GM23248 (cell line): ENCODE measurements around the gene FOXE3. TPM values are rescaled to one million over a fixed set of nuclear protein-coding genes. Genes with fewer than 3 reads are reported as not detected.

Source experiments
- DNase-seq: peaks from one replicate; pipeline ENCODE4 v3.0.0-alpha.2; 2015
- H2AFZ ChIP-seq: fragments of 200-600 bp; sonication (generic); 2 replicates; pipeline ENCODE4 v1.6.1; 2016; ENCODE audit warnings: antibody characterized with exemption
- H3F3A ChIP-seq: fragments of 200-600 bp; sonication (generic); 2 replicates; pipeline ENCODE4 v1.6.1; 2016; ENCODE audit warnings: mild to moderate bottlenecking, antibody characterized with exemption, mixed run types; ENCODE audit not compliant: insufficient read depth
- H3K27ac ChIP-seq: fragments of 200-600 bp; sonication (generic); 2 replicates; pipeline ENCODE4 v1.5.1; 2016; ENCODE audit warnings: mild to moderate bottlenecking
- H3K27me3 ChIP-seq: fragments of 200-600 bp; sonication (generic); replicated peaks from 2 replicates; pipeline ENCODE4 v1.6.1; 2016; ENCODE audit warnings: mild to moderate bottlenecking; ENCODE audit not compliant: insufficient read depth
- H3K36me3 ChIP-seq: fragments of 200-600 bp; sonication (generic); 2 replicates; pipeline ENCODE4 v1.6.1; 2016; ENCODE audit warnings: low read depth, mild to moderate bottlenecking
- H3K4me1 ChIP-seq: fragments of 200-600 bp; sonication (generic); 2 replicates; pipeline ENCODE4 v1.6.1; 2016; ENCODE audit warnings: mild to moderate bottlenecking; ENCODE audit not compliant: insufficient read depth
- H3K4me2 ChIP-seq: fragments of 200-600 bp; sonication (generic); one replicate; pipeline ENCODE4 v1.6.1; 2016; ENCODE audit warnings: mild to moderate bottlenecking; ENCODE audit not compliant: unreplicated experiment
- H3K4me3 ChIP-seq: fragments of 200-600 bp; sonication (generic); 2 replicates; pipeline ENCODE4 v1.5.1; 2016; ENCODE audit warnings: mild to moderate bottlenecking
- H3K79me2 ChIP-seq: fragments of 200-600 bp; sonication (generic); 2 replicates; pipeline ENCODE4 v1.6.1; 2016; ENCODE audit warnings: mild to moderate bottlenecking; ENCODE audit not compliant: insufficient read depth
- H3K9ac ChIP-seq: fragments of 200-600 bp; sonication (generic); 2 replicates; pipeline ENCODE4 v1.6.1; 2016; ENCODE audit warnings: mild to moderate bottlenecking
- H3K9me2 ChIP-seq: fragments of 200-600 bp; sonication (generic); 2 replicates; pipeline ENCODE4 v1.6.1; 2016; ENCODE audit warnings: mixed run types, mild to moderate bottlenecking, moderate library complexity; ENCODE audit not compliant: insufficient read depth
- H3K9me3 ChIP-seq: fragments of 200-600 bp; sonication (generic); one replicate; pipeline ENCODE4 v1.6.1; 2017; ENCODE audit warnings: low read depth
- H4K20me1 ChIP-seq: fragments of 200-600 bp; sonication (generic); 2 replicates; pipeline ENCODE4 v1.6.0; 2016; ENCODE audit not compliant: insufficient read depth
- EZH2 ChIP-seq: fragments of 200-600 bp; sonication (generic); IDR thresholded peaks from 2 replicates; pipeline ENCODE4 v1.6.1; 2018; ENCODE audit warnings: antibody characterized with exemption, mild to moderate bottlenecking; ENCODE audit not compliant: insufficient read depth, poor library complexity, severe bottlenecking
- EZH2phosphoT487 ChIP-seq: fragments of 200-600 bp; sonication (generic); IDR thresholded peaks from 2 replicates; pipeline ENCODE4 v1.6.1; 2018; ENCODE audit warnings: antibody characterized with exemption, moderate library complexity, mild to moderate bottlenecking, low read depth; ENCODE audit not compliant: insufficient read depth
- WGBS, 2 experiments: methylation state at CpG; one replicate each; pipeline ENCODE4 v1.1.6; 2015 to 2017; ENCODE audit warnings: low lambda C conversion rate in 2 of 2, low coverage in 1 of 2; ENCODE audit errors: missing lambda C conversion rate in 2 of 2; 5-methylcytosine and 5-hydroxymethylcytosine counted together
- in situ Hi-C: fragments of 300-500 bp; cut with MboI; formaldehyde crosslinking; loops from 2 replicates; pipeline ENCODE4 v1.15.0; 2020
- polyA plus RNA-seq: library from polyadenylated mRNA; unstranded; fragments of >200 nt; fragmentation: Nextera tagmentation; extraction: Ambion mirVana; gene quantifications from 2 replicates; pipeline ENCODE4 v1.2.1, GENCODE V29; 2016
- total RNA-seq: library from RNA; depleted of rRNA; stranded (reverse); fragments of >200 nt; shearing (Covaris generic); gene quantifications from 2 replicates; pipeline ENCODE4 v1.2.3, GENCODE V29; 2014

Gene FOXE3
- total and polyA plus RNA-seq, 2 experiments from 2014 or later: not detected

DNA sequence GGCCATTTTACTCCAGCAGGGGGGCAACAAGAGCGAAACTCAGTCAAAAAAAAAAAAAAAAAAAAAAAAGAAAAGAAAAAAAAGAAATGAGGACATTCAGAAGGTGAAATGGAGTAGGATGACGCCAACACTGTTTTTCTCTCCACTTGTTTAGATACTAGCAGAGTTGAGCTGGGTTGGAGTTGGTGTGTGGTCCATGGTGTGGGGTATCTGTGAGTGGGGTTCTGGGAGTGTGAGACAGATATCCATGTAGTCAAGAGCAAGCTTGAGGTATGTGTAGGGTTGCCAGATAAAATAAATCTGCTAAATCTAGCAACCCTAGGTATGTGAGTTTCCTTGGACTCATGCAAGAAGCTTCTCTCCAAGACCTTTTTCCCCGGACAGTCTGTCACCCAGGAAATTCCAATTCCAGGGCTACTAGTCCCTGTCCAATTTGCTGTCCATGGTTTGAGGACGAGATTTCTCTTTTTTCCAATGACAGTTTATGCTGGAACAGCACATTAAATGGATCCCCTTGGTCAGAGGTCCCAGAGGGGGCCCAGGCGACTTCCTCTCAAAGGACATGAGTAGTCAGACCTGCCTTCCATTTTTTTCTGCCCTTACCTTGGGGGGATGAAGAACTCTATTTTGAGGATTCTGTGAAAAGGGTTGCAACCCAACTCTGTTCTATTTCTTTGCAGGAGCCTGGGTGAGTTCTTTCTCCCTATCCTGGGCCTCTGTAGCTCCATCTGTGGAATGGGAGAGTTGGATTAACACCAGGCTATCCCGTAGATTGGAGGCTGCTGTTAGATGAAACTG lies 19.6 kb downstream of the FOXE3 start:
- in situ Hi-C loops: no loop called here
- DNase-seq: no peak
- no peaks in the 10 kb centered on the region for H4K20me1 ChIP-seq
- peak overlapping the region; percentile 83 for H3K4me3 ChIP-seq
- peak overlapping the region; percentile 68; the same call in 1 of the 2 replicates for H3K9ac ChIP-seq
- H3K36me3 ChIP-seq: no peaks in the 10 kb centered on the region
- 0 out of 2 replicates have a peak overlapping the region, but pooled peaks have one; percentile 80 for H2AFZ ChIP-seq
- H3K9me2 ChIP-seq: no peaks in the 10 kb centered on the region
- H3K79me2 ChIP-seq: no peaks in the 10 kb centered on the region
- peaks cover 28% of the 10 kb centered on the region for H3K4me1 ChIP-seq
- no peaks in the 10 kb centered on the region; the same call in 1 of the 2 replicates for H3K27me3 ChIP-seq
- H3K27ac ChIP-seq: no peak overlapping the region
- 85 to 89% methylated on average over 5 to 6 of the region's 6 CpGs for WGBS, 2 experiments
- peak overlapping the region; percentile 69 for H3K4me2 ChIP-seq
- no peak for TF ChIP-seq EZH2phosphoT487
- TF ChIP-seq EZH2: no peak
- H3K9me3 ChIP-seq: no peaks in the 10 kb centered on the region
- H3F3A ChIP-seq: 0 out of 2 replicates have a peak, but pooled peaks cover 5% of the 10 kb centered on the region

DNA sequence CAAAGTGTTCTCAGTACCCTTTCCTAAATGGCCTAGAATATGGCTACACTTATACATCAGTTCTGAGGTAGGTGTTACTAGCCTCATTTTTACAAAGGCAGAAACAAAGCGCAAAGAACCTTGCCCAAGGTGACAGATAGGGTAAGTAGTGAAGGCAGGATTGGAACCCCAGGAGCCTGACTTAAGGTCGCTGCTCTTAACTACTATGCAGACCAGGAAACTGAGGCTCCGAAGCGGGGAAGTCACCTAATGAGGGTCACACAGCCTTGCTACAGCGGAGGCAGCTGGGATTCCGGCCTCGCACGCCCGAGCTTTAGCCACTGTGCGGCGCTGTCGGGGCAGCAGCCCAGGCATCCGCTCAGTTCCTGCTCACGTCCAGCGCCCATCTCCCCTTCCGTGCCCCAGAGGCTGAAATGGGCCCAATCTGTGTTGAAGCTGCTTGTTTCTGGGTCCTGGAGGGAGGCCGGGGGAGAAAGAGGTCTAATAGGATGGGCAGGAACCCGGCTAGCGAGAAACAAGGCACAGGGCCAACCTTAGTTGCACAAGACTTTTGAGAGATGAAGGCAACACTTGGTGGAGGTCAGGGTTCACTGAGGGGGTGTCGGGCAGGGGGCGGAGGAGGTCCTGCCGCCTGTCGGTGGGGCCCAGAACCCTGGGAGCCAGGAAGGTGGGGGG lies 20.4 kb downstream of the FOXE3 start:
- Histone ChIP-seq H3K4me1 (peaks cover 25% of the 10 kb centered on the region), H3K9me3 (no peaks in the 10 kb centered on the region), H3K4me3 (peak overlapping the region; percentile 83), H3K4me2 (peak overlapping the region; percentile 69), H3K9me2 (no peaks in the 10 kb centered on the region), H3K27ac (peak overlapping the region; percentile 11; the same call in 1 of the 2 replicates), H3K27me3 (peaks cover 2% of the 10 kb centered on the region), H4K20me1 (no peaks in the 10 kb centered on the region), H3K36me3 (no peaks in the 10 kb centered on the region), H2AFZ (peak overlapping the region; percentile 80), H3F3A (0 out of 2 replicates have a peak, but pooled peaks cover 5% of the 10 kb centered on the region), H3K79me2 (no peaks in the 10 kb centered on the region), H3K9ac (peak overlapping the region; percentile 68)
- DNase-seq: peak; percentile 88
- TF ChIP-seq EZH2 (no peak), EZH2phosphoT487 (no peak)
- in situ Hi-C loops: no loop called here
- 4 to 7% methylated on average over 23 of the region's 23 CpGs for WGBS, 2 experiments

DNA sequence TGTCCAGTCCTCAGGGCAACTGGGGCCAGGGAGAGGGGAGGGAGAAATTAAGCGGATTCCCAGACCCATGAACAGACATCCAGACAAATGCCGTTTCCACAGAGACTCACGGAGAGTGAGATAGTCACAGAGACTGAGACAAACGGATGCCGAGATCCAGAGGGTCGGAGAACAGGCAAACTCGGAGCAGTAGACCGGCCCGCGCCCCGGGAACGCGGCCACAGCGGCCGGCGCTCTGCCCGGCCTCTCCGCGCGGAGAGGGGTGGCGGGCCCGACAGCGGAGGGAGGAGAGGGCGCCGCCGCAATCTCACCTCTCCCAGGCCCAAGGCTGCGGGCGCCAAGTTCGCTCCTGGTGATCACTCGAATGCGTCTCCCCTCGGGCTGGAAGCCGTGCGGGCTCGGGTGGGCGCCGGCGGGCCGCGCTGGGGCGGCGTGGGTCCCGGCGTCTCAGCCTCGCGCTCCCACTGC lies 20.9 kb downstream of the FOXE3 start:
- TF ChIP-seq EZH2phosphoT487: no peak
- no peak for TF ChIP-seq EZH2

DNA sequence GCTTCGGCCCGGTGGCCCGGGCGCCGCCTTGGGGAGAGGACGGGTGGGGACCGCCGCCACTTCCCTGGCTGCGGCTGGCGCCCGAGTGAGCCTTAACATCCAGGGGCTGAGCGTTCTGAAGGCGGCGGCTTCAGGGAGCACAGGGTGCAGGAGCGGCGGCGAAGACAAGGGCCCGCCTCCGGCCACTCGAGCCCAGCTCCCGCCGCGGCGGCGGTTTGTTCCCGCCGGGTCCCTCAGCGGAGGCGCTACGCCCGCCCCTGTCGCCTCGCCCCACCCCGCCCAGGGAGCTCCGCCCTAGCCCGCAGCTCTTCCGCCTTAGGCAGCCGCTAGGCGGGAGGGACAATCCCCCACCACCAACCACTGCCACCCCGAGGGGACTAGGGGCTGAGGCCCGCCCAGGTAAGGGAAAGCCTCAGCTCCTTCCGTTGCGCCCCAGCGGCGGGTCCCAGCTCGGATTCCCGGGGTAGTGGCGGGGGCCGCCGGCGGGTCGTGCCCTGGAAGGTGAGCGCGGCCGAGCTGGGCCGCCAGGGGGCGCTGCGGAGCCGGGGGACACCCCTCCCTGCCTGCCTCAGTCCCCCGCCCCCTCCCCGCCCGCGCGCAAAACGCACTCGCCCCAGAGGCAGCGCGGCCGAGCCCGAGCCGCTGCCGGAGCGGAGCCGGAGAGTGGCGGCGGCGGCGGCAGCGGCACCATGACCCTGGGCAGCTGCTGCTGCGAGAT lies 21.5 kb downstream of the FOXE3 start, which contains the start of gene FOXD2:
TSS of gene FOXD2 (plus strand) at position 598 of the 718 bp plus-strand sequence. CDS start at position 690, 92 bp downstream.
- H3K27ac ChIP-seq: peak within 1 kb of the TSS; percentile 11
- peaks cover 14% of the 10 kb centered on the region for H3K27me3 ChIP-seq
- H3K4me3 ChIP-seq: peak within 1 kb of the TSS; percentile 83
- peak within 1 kb of the TSS; percentile 69 for H3K4me2 ChIP-seq
- H3K9me2 ChIP-seq: no peaks in the 10 kb centered on the region
- H4K20me1 ChIP-seq: no peaks in the 10 kb centered on the region
- H3K9ac ChIP-seq: peak within 1 kb of the TSS; percentile 68
- H3K79me2 ChIP-seq: no peaks in the 10 kb centered on the region
- no peaks in the 10 kb centered on the region for H3K9me3 ChIP-seq
- 2 to 4% methylated on average over 22 to 73 of the region's 80 CpGs for whole genome bisulfite sequencing, 2 experiments
- H3F3A ChIP-seq: 0 out of 2 replicates have a peak, but pooled peaks cover 5% of the 10 kb centered on the region
- H3K4me1 ChIP-seq: peaks cover 14% of the 10 kb centered on the region
- no peaks in the 10 kb centered on the region for H3K36me3 ChIP-seq
- in situ Hi-C loops: no loop called here
- TF ChIP-seq EZH2: no peak
- TF ChIP-seq EZH2phosphoT487: no peak
- peak within 1 kb of the TSS; percentile 80 for H2AFZ ChIP-seq
- DNase-seq: peak; percentile 92

More for the DNA sequence above, 20.9 kb downstream of the FOXE3 start:
- H3K9ac ChIP-seq: peak overlapping the region; percentile 68
- H3K36me3 ChIP-seq: no peaks in the 10 kb centered on the region
- H3K9me2 ChIP-seq: no peaks in the 10 kb centered on the region
- in situ Hi-C loops: no loop called here
- peaks cover 19% of the 10 kb centered on the region for H3K4me1 ChIP-seq
- no peaks in the 10 kb centered on the region for H3K79me2 ChIP-seq
- H3F3A ChIP-seq: 0 out of 2 replicates have a peak, but pooled peaks cover 5% of the 10 kb centered on the region
- H3K4me2 ChIP-seq: peak overlapping the region; percentile 69
- H4K20me1 ChIP-seq: no peaks in the 10 kb centered on the region
- WGBS, 2 experiments: 1 to 3% methylated on average over 19 to 41 of the region's 46 CpGs
- H2AFZ ChIP-seq: peak overlapping the region; percentile 80
- H3K9me3 ChIP-seq: no peaks in the 10 kb centered on the region
- peaks cover 8% of the 10 kb centered on the region for H3K27me3 ChIP-seq
- peak overlapping the region; percentile 83 for H3K4me3 ChIP-seq
- peak overlapping the region; percentile 11; the same call in 1 of the 2 replicates for H3K27ac ChIP-seq
- peak; percentile 65 for DNase-seq
